Measurements from ENCODE around the gene ATL1. TPM values are rescaled to one million over a fixed set of nuclear protein-coding genes. Genes with fewer than 3 reads are reported as not detected.

The ATL1 gene
- total and polyA plus RNA-seq, 7 experiments from 2014 or later, result 1.4 to 4.2 (median 3.8) TPM

DNA sequence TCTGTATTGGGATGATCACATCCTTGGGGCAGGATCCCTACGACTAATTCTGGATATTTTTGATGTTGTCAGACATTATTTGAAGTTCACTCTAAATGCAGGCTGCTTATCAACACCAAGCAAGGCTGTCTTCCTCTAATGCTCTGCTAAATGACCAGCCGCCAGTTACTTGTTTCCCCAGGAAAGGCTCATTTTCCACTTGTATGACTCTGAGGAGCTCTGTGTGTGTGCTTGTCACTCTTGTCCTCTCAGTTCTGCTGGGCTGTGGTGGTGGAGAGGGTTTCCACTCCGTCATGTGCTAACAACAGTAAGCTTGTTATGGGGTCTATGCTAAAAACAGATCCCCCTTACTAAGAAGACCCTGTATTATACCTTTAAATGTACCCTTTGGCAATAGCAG is 42.1 kb downstream of the ATL1 start:
- Mint-ChIP-seq H3K9me3 (no peaks in the 10 kb centered on the region), H3K36me3 (no peaks in the 10 kb centered on the region), H3K27me3 (peaks cover 0 to 3% (median 0%) of the 10 kb centered on the region in 5 donors), H3K27ac (no peak overlapping the region), H3K4me3 (no peak overlapping the region), H3K4me1 (peaks cover 0 to 4% (median 0%) of the 10 kb centered on the region in 7 donors)
- H3K27ac ChIP-seq (ENCODE audit: low read depth, low read length), result no peak overlapping the region
- no peak overlapping the region for H3K4me3 ChIP-seq (ENCODE audit: low read length)
- CTCF ChIA-PET, result interaction anchor here (0.9 to 1.5 kb wide), 3 partner anchors 161 to 258 kb away, joined by 3 to 13 read pairs (median 5); no protein-coding TSS in a partner anchor
- no peaks in the 10 kb centered on the region for H3K27me3 ChIP-seq (ENCODE audit: control insufficient read depth in 2 of 2, insufficient read depth in 2 of 2, low read length in 2 of 2)
- no peak for DNase-seq
- no peaks in the 10 kb centered on the region for H3K4me1 ChIP-seq (ENCODE audit: control insufficient read depth in 2 of 2, insufficient read depth in 2 of 2, low read length in 2 of 2)
- ATAC-seq, result no peak
- no peaks in the 10 kb centered on the region for H3K36me3 ChIP-seq (ENCODE audit: control insufficient read depth in 2 of 3, insufficient read depth in 3 of 3, low read length in 3 of 3)
- intact Hi-C loops (cut with micrococcal nuclease), result loop anchor here in 1 of 2 donors (5.0 kb wide), 1 partner anchor 110 kb away; no protein-coding TSS in a partner anchor
- H3K9me3 ChIP-seq (ENCODE audit: control insufficient read depth in 2 of 3, low read length in 3 of 3), result no peaks in the 10 kb centered on the region
- POLR2A ChIA-PET, result interaction anchor here (1.2 kb wide), 1 partner anchor 35 kb away, joined by 3 read pairs; no protein-coding TSS in a partner anchor

- Histone ChIP-seq H3K36me3 (ENCODE audit: control insufficient read depth in 2 of 3, insufficient read depth in 3 of 3, low read length in 3 of 3) (no peaks in the 10 kb centered on the region), H3K27me3 (ENCODE audit: control insufficient read depth in 2 of 2, insufficient read depth in 2 of 2, low read length in 2 of 2) (no peaks in the 10 kb centered on the region), H3K4me1 (ENCODE audit: control insufficient read depth in 2 of 2, insufficient read depth in 2 of 2, low read length in 2 of 2) (no peaks in the 10 kb centered on the region), H3K4me3 (ENCODE audit: low read length) (no peak overlapping the region), H3K27ac (ENCODE audit: low read depth, low read length) (no peak overlapping the region), H3K9me3 (ENCODE audit: control insufficient read depth in 2 of 3, low read length in 3 of 3) (no peaks in the 10 kb centered on the region)
- intact Hi-C loops (cut with micrococcal nuclease), result loop anchor here in 1 of 2 donors (5.0 kb wide), 1 partner anchor 109 kb away; no protein-coding TSS in a partner anchor
- no peak for ATAC-seq
- Mint-ChIP-seq H3K36me3 (no peaks in the 10 kb centered on the region), H3K4me3 (no peak overlapping the region), H3K27me3 (peaks cover 0 to 6% (median 0%) of the 10 kb centered on the region in 5 donors), H3K4me1 (peaks cover 0 to 8% (median 0%) of the 10 kb centered on the region in 7 donors), H3K9me3 (no peaks in the 10 kb centered on the region), H3K27ac (no peak overlapping the region)
- POLR2A ChIA-PET, result no interaction called here
- CTCF ChIA-PET, result interaction anchor here (0.6 to 0.7 kb wide), 2 partner anchors 16 to 210 kb away, joined by 3 read pairs; no protein-coding TSS in a partner anchor
- DNase-seq, result no peak
Measured at GRCh38 chr14:50603565-50603964, 43.6 kb downstream of the ATL1 start.

DNA sequence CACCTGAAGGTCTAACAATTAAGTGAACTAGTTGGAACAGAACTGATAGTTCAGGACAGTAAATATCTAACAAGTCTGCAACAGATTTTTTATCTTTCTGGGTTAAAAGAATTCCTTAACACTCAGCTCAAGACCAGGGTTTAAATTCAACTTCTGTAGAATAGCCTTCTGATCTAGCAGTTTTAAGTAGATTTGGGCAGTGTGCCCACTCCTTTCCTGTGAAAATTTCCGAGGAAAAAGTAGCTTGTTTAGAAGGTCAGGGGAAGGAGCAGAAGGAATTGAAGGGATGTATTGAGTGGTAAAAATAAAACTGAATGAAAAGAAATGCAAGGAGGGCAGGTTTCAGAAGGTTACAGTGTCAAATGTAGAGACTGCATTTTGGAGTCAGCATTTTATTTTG is 45.8 kb downstream of the ATL1 start:
- CTCF ChIA-PET, result no interaction called here
- Mint-ChIP-seq H3K9me3 (no peaks in the 10 kb centered on the region), H3K36me3 (no peaks in the 10 kb centered on the region), H3K27me3 (peaks cover 0 to 10% (median 5%) of the 10 kb centered on the region in 5 donors), H3K27ac (no peak overlapping the region), H3K4me1 (peaks cover 0 to 4% (median 0%) of the 10 kb centered on the region in 7 donors), H3K4me3 (no peak overlapping the region)
- Histone ChIP-seq H3K4me3 (ENCODE audit: low read length) (no peak overlapping the region), H3K27me3 (ENCODE audit: control insufficient read depth in 2 of 2, insufficient read depth in 2 of 2, low read length in 2 of 2) (no peaks in the 10 kb centered on the region), H3K27ac (ENCODE audit: low read depth, low read length) (no peak overlapping the region), H3K4me1 (ENCODE audit: control insufficient read depth in 2 of 2, insufficient read depth in 2 of 2, low read length in 2 of 2) (no peaks in the 10 kb centered on the region), H3K9me3 (ENCODE audit: control insufficient read depth in 2 of 3, low read length in 3 of 3) (no peaks in the 10 kb centered on the region), H3K36me3 (ENCODE audit: control insufficient read depth in 2 of 3, insufficient read depth in 3 of 3, low read length in 3 of 3) (no peaks in the 10 kb centered on the region)
- ATAC-seq (no peak), DNase-seq (no peak)
- POLR2A ChIA-PET, result no interaction called here
- intact Hi-C loops (cut with micrococcal nuclease), result no loop called here

GRCh38 chr14:50606468-50606867 is 46.5 kb downstream of the ATL1 start:
- H3K9me3 ChIP-seq (ENCODE audit: control insufficient read depth in 2 of 3, low read length in 3 of 3), result no peaks in the 10 kb centered on the region
- Mint-ChIP-seq H3K4me3 (no peak overlapping the region), H3K27me3 (peaks cover 0 to 18% (median 5%) of the 10 kb centered on the region in 5 donors), H3K4me1 (peaks cover 0 to 4% (median 0%) of the 10 kb centered on the region in 7 donors), H3K27ac (no peak overlapping the region), H3K36me3 (no peaks in the 10 kb centered on the region), H3K9me3 (no peaks in the 10 kb centered on the region)
- DNase-seq, result no peak
- POLR2A ChIA-PET, result no interaction called here
- no peak for ATAC-seq
- no peaks in the 10 kb centered on the region for H3K27me3 ChIP-seq (ENCODE audit: control insufficient read depth in 2 of 2, insufficient read depth in 2 of 2, low read length in 2 of 2)
- no peak overlapping the region for H3K27ac ChIP-seq (ENCODE audit: low read depth, low read length)
- no peaks in the 10 kb centered on the region for H3K36me3 ChIP-seq (ENCODE audit: control insufficient read depth in 2 of 3, insufficient read depth in 3 of 3, low read length in 3 of 3)
- intact Hi-C loops (cut with micrococcal nuclease), result no loop called here
- no peaks in the 10 kb centered on the region for H3K4me1 ChIP-seq (ENCODE audit: control insufficient read depth in 2 of 2, insufficient read depth in 2 of 2, low read length in 2 of 2)
- CTCF ChIA-PET, result no interaction called here
- no peak overlapping the region for H3K4me3 ChIP-seq (ENCODE audit: low read length)

DNA sequence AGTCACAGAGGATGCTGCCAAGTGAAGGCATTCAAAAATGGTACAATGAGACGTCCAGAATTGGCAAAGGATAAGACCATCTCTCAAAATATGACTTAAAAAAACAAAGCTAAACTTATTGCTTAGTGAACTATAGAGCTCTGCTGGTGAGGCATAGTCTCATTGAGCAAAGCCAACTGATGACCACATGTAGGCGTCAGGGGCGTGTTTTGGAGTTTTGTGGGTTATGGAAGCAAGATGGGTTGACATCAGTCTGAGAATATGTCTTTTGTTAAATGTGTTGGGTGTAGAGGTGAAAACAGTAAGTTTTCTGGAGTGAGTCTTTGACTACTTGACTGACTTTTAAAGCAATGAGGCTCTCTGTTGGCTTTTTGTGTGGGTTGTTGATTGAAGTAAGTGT is 47.2 kb downstream of the ATL1 start:
- Mint-ChIP-seq H3K27ac (no peak overlapping the region), H3K27me3 (peaks cover 0 to 20% (median 5%) of the 10 kb centered on the region in 5 donors), H3K9me3 (no peaks in the 10 kb centered on the region), H3K4me3 (no peak overlapping the region), H3K4me1 (peaks cover 0 to 4% (median 0%) of the 10 kb centered on the region in 7 donors), H3K36me3 (no peaks in the 10 kb centered on the region)
- no peaks in the 10 kb centered on the region for H3K36me3 ChIP-seq (ENCODE audit: control insufficient read depth in 2 of 3, insufficient read depth in 3 of 3, low read length in 3 of 3)
- no peak overlapping the region for H3K27ac ChIP-seq (ENCODE audit: low read depth, low read length)
- DNase-seq (peak in 1 of 9 donors; percentile 63), ATAC-seq (no peak)
- H3K4me1 ChIP-seq (ENCODE audit: control insufficient read depth in 2 of 2, insufficient read depth in 2 of 2, low read length in 2 of 2), result no peaks in the 10 kb centered on the region
- no peaks in the 10 kb centered on the region for H3K27me3 ChIP-seq (ENCODE audit: control insufficient read depth in 2 of 2, insufficient read depth in 2 of 2, low read length in 2 of 2)
- intact Hi-C loops (cut with micrococcal nuclease), result no loop called here
- POLR2A ChIA-PET, result no interaction called here
- no peak overlapping the region for H3K4me3 ChIP-seq (ENCODE audit: low read length)
- no peaks in the 10 kb centered on the region for H3K9me3 ChIP-seq (ENCODE audit: control insufficient read depth in 2 of 3, low read length in 3 of 3)
- CTCF ChIA-PET, result no interaction called here

DNA sequence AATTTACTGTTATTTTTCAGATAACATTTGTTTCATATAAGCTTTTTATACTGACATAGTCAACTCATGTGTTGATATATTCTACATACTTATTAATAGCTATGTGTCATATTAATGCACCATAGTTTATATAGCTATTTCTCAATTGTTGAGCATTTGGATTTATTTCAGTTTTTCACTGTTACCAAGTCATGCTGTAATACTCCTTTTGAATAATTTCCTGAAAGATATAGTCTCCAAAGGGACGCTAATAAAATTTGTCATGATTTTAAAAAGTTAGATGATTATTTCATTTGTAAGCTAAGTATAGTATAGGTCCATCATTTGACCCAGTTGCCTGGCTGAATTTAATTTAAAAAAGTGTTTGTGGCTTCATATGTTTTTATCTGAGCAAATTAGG is 47.8 kb downstream of the ATL1 start:
- H3K36me3 ChIP-seq (ENCODE audit: control insufficient read depth in 2 of 3, insufficient read depth in 3 of 3, low read length in 3 of 3), result no peaks in the 10 kb centered on the region
- Mint-ChIP-seq H3K36me3 (no peaks in the 10 kb centered on the region), H3K27ac (no peak overlapping the region), H3K27me3 (peaks cover 0 to 20% (median 5%) of the 10 kb centered on the region in 5 donors), H3K4me3 (no peak overlapping the region), H3K9me3 (no peaks in the 10 kb centered on the region), H3K4me1 (peaks cover 0 to 4% (median 0%) of the 10 kb centered on the region in 7 donors)
- ChIA-PET CTCF (no interaction called here), POLR2A (no interaction called here)
- H3K4me3 ChIP-seq (ENCODE audit: low read length), result no peak overlapping the region
- H3K4me1 ChIP-seq (ENCODE audit: control insufficient read depth in 2 of 2, insufficient read depth in 2 of 2, low read length in 2 of 2), result no peaks in the 10 kb centered on the region
- H3K9me3 ChIP-seq (ENCODE audit: control insufficient read depth in 2 of 3, low read length in 3 of 3), result no peaks in the 10 kb centered on the region
- ATAC-seq, result no peak
- intact Hi-C loops (cut with micrococcal nuclease), result no loop called here
- no peaks in the 10 kb centered on the region for H3K27me3 ChIP-seq (ENCODE audit: control insufficient read depth in 2 of 2, insufficient read depth in 2 of 2, low read length in 2 of 2)
- H3K27ac ChIP-seq (ENCODE audit: low read depth, low read length), result no peak overlapping the region
- no peak for DNase-seq

DNA sequence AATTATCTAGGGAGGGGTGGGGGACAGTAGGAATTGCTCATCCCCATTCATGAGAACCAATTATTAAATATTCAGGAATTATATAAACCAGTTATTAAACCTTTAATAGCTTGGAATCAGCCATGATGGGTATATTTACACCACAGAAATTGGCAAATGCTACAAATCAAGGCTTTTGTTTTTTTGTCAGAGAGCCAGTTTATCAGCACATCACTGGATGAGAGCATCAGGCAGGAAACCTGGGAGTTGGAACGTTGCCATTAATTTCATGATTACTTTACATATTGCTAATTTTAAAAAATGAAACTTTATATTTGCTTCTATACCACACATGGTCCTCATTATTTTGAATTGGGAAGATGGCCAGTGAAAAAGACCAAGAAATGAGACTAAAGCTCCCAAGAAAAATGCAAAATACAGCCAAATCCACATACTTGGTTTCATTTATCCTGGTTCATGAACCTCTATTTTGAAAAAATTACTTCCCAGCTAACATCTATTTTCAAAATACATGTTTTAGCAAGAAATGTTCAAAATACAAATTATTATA is 48.4 kb downstream of the ATL1 start:
- H3K9me3 Mint-ChIP-seq, result no peaks in the 10 kb centered on the region
- no peaks in the 10 kb centered on the region for H3K9me3 ChIP-seq (ENCODE audit: control insufficient read depth in 2 of 3, low read length in 3 of 3)
- no peaks in the 10 kb centered on the region for H3K4me1 ChIP-seq (ENCODE audit: control insufficient read depth in 2 of 2, insufficient read depth in 2 of 2, low read length in 2 of 2)
- POLR2A ChIA-PET, result no interaction called here
- H3K27ac ChIP-seq (ENCODE audit: low read depth, low read length), result no peak overlapping the region
- DNase-seq, result no peak
- H3K27me3 Mint-ChIP-seq, result peaks cover 0 to 20% (median 5%) of the 10 kb centered on the region in 5 donors
- CTCF ChIA-PET, result no interaction called here
- no peaks in the 10 kb centered on the region for H3K27me3 ChIP-seq (ENCODE audit: control insufficient read depth in 2 of 2, insufficient read depth in 2 of 2, low read length in 2 of 2)
- H3K4me1 Mint-ChIP-seq, result peaks cover 0 to 4% (median 0%) of the 10 kb centered on the region in 7 donors
- H3K36me3 ChIP-seq (ENCODE audit: control insufficient read depth in 2 of 3, insufficient read depth in 3 of 3, low read length in 3 of 3), result no peaks in the 10 kb centered on the region
- intact Hi-C loops (cut with micrococcal nuclease), result no loop called here
- H3K27ac Mint-ChIP-seq, result no peak overlapping the region
- no peak overlapping the region for H3K4me3 ChIP-seq (ENCODE audit: low read length)
- no peaks in the 10 kb centered on the region for H3K36me3 Mint-ChIP-seq
- H3K4me3 Mint-ChIP-seq, result no peak overlapping the region
- ATAC-seq, result no peak

Data from naive thymus-derived CD4-positive, alpha-beta T cell (primary cell).